Measurements from ENCODE around the gene TFDP2.

The TFDP2 gene

DNA sequence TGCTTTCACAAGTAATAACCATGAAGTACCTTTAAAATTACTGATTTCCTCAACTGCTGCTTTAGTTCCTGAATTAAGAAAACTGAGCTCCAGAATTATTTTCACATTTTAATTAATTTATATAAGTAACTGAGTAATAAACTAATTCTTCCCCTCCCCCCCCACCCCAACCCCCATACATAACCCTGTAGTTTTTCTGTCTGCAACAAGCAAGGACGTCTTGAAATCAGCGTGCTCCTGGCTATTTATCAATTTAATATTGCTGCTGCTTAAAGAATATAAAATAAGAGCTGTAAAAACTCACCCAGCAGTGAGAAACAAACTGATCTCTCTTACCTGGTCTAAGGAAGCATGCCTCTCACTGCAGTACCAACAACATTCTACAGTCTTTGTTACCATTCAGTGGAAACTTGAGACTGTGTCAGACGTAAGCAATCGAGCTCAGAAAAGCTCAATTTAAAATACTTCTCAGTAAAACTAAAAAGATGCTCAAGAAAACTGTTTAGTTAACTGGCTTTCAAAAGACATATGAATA, 121.0 kb downstream of the TFDP2 start:
- ATAC-seq, result peak; percentile 96
- TF ChIP-seq, protein P1, sequence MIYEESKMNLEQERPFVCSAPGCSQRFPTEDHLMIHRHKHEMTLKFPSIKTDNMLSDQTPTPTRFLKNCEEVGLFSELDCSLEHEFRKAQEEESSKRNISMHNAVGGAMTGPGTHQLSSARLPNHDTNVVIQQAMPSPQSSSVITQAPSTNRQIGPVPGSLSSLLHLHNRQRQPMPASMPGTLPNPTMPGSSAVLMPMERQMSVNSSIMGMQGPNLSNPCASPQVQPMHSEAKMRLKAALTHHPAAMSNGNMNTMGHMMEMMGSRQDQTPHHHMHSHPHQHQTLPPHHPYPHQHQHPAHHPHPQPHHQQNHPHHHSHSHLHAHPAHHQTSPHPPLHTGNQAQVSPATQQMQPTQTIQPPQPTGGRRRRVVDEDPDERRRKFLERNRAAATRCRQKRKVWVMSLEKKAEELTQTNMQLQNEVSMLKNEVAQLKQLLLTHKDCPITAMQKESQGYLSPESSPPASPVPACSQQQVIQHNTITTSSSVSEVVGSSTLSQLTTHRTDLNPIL (CRISPR knock-in tag; IDR thresholded peaks at IDR 0.05; ENCODE audit: low read depth), result no peak
- TF ChIP-seq, protein P2, sequence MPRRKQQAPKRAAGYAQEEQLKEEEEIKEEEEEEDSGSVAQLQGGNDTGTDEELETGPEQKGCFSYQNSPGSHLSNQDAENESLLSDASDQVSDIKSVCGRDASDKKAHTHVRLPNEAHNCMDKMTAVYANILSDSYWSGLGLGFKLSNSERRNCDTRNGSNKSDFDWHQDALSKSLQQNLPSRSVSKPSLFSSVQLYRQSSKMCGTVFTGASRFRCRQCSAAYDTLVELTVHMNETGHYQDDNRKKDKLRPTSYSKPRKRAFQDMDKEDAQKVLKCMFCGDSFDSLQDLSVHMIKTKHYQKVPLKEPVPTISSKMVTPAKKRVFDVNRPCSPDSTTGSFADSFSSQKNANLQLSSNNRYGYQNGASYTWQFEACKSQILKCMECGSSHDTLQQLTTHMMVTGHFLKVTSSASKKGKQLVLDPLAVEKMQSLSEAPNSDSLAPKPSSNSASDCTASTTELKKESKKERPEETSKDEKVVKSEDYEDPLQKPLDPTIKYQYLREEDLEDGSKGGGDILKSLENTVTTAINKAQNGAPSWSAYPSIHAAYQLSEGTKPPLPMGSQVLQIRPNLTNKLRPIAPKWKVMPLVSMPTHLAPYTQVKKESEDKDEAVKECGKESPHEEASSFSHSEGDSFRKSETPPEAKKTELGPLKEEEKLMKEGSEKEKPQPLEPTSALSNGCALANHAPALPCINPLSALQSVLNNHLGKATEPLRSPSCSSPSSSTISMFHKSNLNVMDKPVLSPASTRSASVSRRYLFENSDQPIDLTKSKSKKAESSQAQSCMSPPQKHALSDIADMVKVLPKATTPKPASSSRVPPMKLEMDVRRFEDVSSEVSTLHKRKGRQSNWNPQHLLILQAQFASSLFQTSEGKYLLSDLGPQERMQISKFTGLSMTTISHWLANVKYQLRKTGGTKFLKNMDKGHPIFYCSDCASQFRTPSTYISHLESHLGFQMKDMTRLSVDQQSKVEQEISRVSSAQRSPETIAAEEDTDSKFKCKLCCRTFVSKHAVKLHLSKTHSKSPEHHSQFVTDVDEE (CRISPR knock-in tag; IDR thresholded peaks at IDR 0.05), result no peak
- TF ChIP-seq ZC3H10 (CRISPR knock-in tag; IDR thresholded peaks at IDR 0.05), result no peak
- TF ChIP-seq, protein P3, sequence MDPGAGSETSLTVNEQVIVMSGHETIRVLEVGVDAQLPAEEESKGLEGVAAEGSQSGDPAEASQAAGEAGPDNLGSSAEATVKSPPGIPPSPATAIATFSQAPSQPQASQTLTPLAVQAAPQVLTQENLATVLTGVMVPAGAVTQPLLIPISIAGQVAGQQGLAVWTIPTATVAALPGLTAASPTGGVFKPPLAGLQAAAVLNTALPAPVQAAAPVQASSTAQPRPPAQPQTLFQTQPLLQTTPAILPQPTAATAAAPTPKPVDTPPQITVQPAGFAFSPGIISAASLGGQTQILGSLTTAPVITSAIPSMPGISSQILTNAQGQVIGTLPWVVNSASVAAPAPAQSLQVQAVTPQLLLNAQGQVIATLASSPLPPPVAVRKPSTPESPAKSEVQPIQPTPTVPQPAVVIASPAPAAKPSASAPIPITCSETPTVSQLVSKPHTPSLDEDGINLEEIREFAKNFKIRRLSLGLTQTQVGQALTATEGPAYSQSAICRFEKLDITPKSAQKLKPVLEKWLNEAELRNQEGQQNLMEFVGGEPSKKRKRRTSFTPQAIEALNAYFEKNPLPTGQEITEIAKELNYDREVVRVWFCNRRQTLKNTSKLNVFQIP (CRISPR knock-in tag; IDR thresholded peaks at IDR 0.05; ENCODE audit: borderline replicate concordance, low read depth), result no peak

DNA sequence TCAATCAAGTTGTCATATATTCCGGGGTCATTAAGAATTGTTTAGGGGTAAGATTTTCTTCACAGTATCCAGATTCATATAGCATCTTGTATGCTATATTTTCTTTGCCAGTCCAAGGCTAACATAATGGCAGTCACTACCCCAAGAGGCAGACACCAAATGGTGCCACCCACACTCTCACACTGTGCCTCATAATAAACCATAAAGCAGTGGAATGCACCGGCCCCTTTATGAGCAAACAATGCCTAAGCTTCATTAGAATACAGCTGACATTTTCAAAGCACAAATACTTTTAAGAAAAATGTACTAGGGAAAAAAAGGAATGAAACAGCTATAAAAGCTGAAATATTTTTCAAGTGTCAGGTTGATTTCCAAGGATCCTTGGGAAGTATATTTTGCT, 121.6 kb downstream of the TFDP2 start:
- ATAC-seq, result peak; percentile 81
- no peak for TF ChIP-seq GLIS3 (CRISPR knock-in tag; IDR thresholded peaks at IDR 0.05)
- TF ChIP-seq RARB (CRISPR knock-in tag; IDR thresholded peaks at IDR 0.05), result no peak
- TF ChIP-seq PPARA (CRISPR knock-in tag; IDR thresholded peaks at IDR 0.05; ENCODE audit: borderline replicate concordance), result no peak
- no peak for TF ChIP-seq ZNF8 (CRISPR knock-in tag; IDR thresholded peaks at IDR 0.05)
- no peak for TF ChIP-seq ESRRG (CRISPR knock-in tag; IDR thresholded peaks at IDR 0.05)
- no peak for TF ChIP-seq ISL1 (CRISPR knock-in tag; IDR thresholded peaks at IDR 0.05)
- no peak for TF ChIP-seq ZFP30 (CRISPR knock-in tag; IDR thresholded peaks at IDR 0.05)
- no peak for TF ChIP-seq TCF4 (CRISPR knock-in tag; IDR thresholded peaks at IDR 0.05; ENCODE audit: borderline replicate concordance)
- no peak for TF ChIP-seq ZNF565 (CRISPR knock-in tag; conservative IDR thresholded peaks at IDR 0.05; ENCODE audit: low read depth)
- TF ChIP-seq, protein P2 (CRISPR knock-in tag; IDR thresholded peaks at IDR 0.05), result no peak
- TF ChIP-seq, protein P4, sequence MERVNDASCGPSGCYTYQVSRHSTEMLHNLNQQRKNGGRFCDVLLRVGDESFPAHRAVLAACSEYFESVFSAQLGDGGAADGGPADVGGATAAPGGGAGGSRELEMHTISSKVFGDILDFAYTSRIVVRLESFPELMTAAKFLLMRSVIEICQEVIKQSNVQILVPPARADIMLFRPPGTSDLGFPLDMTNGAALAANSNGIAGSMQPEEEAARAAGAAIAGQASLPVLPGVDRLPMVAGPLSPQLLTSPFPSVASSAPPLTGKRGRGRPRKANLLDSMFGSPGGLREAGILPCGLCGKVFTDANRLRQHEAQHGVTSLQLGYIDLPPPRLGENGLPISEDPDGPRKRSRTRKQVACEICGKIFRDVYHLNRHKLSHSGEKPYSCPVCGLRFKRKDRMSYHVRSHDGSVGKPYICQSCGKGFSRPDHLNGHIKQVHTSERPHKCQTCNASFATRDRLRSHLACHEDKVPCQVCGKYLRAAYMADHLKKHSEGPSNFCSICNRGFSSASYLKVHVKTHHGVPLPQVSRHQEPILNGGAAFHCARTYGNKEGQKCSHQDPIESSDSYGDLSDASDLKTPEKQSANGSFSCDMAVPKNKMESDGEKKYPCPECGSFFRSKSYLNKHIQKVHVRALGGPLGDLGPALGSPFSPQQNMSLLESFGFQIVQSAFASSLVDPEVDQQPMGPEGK (CRISPR knock-in tag; IDR thresholded peaks at IDR 0.05; ENCODE audit: borderline replicate concordance), result no peak
- TF ChIP-seq ZC3H10 (CRISPR knock-in tag; IDR thresholded peaks at IDR 0.05), result no peak

DNA sequence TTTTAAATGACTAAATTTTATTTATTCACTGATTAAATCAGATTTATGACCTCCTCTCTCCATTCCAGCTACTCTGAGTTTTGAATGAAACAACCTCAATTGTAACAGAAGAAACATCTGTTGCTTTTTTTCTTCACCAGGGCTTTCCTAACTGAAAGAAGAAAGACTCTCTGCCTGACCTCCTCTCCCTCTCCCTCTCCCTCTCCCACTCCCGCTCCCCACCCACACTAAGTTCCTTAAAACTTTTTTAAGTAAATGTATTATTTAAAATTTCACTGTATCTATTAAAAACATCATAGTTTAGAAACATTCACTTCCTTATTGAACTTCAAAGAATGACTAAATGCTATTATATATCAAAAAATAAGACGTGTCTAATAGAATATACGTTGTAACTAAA, 122.0 kb downstream of the TFDP2 start:
- ATAC-seq, result no peak
- TF ChIP-seq ARNTL (CRISPR knock-in tag; IDR thresholded peaks at IDR 0.05; ENCODE audit: borderline replicate concordance, low read depth) (no peak), TOX (CRISPR knock-in tag; IDR thresholded peaks at IDR 0.05; ENCODE audit: borderline replicate concordance) (no peak), CSDC2 (CRISPR knock-in tag; IDR thresholded peaks at IDR 0.05) (no peak)
- TF ChIP-seq, protein P2 (CRISPR knock-in tag; IDR thresholded peaks at IDR 0.05), result no peak
- TF ChIP-seq, protein P1 (CRISPR knock-in tag; IDR thresholded peaks at IDR 0.05; ENCODE audit: low read depth), result no peak
- TF ChIP-seq, protein P5, sequence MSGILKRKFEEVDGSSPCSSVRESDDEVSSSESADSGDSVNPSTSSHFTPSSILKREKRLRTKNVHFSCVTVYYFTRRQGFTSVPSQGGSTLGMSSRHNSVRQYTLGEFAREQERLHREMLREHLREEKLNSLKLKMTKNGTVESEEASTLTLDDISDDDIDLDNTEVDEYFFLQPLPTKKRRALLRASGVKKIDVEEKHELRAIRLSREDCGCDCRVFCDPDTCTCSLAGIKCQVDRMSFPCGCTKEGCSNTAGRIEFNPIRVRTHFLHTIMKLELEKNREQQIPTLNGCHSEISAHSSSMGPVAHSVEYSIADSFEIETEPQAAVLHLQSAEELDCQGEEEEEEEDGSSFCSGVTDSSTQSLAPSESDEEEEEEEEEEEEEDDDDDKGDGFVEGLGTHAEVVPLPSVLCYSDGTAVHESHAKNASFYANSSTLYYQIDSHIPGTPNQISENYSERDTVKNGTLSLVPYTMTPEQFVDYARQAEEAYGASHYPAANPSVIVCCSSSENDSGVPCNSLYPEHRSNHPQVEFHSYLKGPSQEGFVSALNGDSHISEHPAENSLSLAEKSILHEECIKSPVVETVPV (CRISPR knock-in tag; IDR thresholded peaks at IDR 0.05), result no peak
- TF ChIP-seq, protein P3 (CRISPR knock-in tag; IDR thresholded peaks at IDR 0.05; ENCODE audit: borderline replicate concordance, low read depth), result no peak
